SK-N-DZ (cell line): ENCODE data around the gene SLC9A5.

ENCODE experiments used
- DNase-seq: peaks from one replicate; pipeline ENCODE4 v3.0.0-alpha.2; 2015; ENCODE audit warnings: low spot score

SLC9A5 gene

DNA sequence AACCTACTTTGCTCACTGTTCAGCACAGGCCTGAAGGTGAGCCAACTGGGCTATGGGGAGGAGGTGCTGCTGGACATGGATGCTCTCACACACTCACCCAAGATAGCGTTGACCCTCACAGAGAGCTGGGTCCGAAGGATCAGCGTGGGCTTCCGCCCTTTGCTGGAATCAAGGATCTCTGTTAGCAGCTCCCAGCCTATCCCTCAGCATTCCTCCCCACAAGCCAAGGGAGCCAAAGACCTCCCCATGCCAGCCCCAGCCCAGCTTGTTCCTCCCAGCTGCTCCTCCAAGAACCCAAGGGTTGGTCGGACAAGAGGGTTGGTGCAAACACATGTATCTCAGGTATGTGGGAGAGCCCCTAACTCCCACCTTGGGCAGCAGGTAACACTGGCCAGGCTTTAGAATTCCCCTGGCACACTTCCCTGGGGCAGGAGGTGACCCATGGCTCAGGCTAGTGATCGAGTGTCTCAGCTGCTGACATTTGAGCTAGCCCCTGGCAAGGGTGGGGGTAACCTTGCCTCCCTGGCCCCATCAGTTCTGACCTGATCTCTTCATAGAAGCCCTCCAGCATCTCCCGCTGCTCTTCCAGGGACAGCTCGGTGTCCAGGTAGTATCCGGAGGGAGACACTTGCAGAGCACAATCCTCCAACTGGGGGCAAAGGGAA is 9.8 kb upstream of the SLC9A5 start:
- DNase-seq: no peak

DNA sequence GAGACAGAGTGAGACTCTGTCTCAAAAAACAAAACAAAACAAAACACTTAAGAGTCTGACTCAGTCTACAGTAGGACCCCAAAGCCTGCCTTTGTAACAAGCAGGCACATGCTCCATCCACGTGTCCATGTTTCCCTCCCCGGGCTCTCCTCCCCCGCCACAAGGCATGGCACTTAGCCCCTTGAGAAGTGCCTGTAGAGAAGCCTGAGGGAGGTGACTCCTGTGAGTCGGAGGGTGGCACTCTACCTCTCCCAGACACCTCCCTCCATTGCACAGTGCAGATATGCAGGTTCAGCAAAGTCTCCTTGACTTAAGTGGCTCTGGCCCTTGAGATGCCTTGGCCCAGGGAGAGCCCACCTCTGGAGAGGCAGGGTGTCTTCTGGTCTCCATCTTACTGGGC is 8.3 kb upstream of the SLC9A5 start:
- DNase-seq: no peak

DNA sequence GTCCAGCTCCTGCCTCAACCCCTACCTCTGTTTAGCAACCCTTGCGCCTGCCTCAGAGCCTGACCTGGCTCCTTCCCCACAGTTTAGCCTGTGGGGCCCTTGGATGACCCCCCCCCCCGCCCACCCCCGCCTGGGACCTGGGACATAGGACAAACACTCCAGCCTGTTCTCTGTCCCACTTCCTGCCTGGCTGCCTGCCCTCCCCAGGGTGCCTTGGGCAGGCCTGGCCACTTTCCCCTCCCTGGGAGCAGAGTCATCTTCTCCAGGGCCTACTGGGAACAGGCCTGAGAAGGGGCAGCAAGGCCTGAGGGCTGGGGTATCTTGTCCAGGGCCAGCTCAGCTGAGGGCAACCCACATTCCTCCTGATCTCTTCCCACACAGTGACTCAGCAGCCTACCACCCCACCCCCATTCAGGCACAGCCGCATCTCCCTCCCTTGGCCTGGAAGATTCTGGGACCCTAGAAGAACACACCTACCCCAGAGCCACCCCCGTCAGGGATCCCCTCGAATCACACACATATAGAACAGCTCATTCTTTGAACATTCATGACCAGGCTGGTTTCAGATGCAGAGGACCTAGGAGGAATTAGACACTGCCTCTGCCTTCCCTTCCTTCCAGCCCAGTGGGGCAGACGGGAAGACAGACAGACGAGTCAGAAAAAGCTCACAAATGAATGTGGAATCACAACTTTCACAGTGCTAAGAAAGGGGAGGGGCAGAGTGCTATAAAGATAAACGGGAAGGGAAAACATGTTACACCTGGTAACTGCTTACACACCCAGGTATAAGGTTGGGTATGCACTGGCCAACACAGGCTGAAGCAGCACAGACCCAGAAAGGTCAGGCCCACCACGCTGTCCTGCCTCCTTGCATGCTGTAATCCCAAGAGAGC is 7.5 kb upstream of the SLC9A5 start:
- no peak for DNase-seq

DNA sequence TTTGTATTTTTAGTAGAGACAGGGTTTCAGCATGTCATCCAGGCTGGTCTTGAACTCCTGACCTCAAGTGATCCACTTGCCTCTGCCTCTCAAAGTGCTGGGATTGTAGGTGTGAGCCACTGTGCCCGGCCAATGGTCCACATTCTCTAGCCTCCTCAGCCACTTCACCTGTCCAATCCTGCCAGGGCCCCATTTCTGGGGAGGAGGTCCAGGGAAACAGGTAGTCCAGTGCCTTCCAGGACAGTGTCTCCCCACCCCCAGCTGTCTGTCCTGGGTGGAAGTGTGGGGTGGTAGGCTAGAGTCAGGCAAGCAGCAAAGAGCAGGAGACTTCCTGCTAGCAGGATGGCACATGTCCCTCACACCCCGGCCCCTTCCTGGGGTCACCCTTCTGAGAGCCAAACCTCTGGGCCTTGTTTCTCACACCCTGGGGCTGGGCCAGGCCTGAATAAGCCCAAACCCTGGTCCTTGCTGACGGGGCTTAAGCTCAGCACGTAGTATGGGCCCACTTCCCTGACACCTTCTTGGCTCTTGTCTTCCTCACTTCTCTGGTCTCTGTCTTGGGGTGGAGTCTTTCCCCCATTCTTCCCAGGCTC is 6.5 kb upstream of the SLC9A5 start:
- DNase-seq: no peak

DNA sequence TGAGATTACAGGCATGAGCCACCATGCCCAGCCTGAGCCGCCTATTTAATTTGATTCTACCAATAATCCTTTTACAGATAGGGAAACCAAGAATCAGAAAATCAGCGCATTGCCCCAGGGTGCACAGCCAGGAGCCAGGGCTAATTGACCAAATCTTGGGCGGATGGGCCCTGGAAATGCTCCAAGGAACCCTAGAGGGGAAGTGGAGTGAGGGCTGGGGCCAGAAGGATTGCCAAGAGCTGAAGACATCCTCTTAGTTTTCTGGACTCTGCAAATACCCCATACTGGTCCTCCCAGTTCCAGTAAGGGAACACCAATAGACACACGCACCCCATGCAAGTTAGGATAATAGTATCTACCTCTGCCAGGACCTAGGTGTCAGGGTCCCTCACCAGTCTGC is 5.3 kb upstream of the SLC9A5 start:
- no peak for DNase-seq

DNA sequence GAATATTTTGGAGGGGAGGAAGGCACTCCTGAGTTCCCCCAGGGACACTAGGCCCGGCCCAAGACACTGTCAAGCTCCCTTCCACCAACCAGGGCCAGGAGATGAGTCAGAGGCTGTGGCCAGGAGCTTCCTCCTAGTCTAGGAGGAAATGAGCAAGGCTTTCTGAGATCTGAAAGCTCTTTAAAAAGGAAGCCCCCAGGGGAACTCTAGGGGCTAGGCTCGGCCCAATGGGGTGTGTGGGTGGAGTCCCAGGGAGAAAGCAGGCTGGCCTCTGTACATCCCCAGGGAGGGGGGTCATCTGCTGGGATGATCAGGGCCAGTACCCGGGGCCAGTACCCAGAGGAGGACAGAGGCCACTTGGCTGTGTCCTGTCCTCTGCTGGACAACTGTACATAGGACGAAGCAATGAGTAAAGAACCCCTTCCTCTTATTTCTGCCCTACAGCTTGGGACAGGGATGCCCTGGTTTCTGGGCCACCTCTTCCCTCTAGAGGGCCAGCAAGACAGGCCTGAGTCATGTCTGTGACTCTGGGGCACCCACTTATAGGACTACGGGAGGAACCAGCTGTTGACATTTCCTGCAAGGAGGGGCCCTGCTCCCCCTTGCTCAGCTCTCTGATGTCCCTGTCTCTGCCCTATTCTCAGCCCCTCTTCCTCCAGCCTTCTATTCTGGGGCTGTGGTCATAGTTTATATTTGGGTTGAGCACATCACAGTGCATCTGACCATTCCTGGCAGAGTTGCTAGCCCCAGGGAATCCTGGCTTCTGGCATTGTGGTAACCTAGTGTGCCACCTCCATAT is 4.2 kb upstream of the SLC9A5 start:
- DNase-seq: no peak

DNA sequence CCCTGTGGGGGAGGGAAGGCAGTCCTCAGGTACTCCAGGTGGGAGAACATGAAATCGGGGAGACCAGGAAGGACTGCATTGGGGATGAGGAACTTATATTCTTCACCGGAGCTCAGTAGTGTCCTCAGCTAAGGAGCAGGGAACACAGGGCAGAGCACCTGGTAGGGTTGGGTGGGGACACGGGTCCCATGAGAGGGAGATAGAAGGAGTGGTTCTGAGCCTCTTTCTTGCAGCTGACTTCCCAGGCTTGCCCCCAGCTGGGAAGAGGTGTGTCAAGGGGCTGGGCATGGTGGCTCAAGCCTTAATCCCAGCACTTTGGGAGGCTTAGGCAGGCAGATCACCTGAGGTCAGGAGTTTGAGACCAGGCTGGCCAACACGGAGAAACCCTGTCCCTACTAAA is 3.6 kb upstream of the SLC9A5 start:
- DNase-seq: no peak

DNA sequence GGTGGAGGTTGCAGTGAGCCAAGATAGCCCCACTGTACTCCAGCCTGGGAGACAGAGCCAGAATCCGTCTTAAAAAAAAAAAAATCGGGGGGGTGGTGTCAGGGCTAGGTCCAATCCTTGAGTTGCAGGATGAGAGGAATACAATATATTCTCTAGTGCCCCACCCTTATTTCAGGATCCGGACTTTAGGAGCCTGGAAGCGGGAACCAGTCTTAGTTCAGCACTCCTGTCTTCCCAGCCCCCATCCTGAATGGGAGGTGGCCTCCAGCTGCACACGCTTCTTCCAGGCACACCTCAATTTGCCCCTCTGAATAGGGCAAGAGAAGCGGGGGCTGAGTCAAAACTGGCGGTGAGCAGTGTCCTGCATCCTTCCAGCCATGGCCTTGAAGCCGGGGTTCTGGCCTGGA is 3.1 kb upstream of the SLC9A5 start:
- DNase-seq: no peak

DNA sequence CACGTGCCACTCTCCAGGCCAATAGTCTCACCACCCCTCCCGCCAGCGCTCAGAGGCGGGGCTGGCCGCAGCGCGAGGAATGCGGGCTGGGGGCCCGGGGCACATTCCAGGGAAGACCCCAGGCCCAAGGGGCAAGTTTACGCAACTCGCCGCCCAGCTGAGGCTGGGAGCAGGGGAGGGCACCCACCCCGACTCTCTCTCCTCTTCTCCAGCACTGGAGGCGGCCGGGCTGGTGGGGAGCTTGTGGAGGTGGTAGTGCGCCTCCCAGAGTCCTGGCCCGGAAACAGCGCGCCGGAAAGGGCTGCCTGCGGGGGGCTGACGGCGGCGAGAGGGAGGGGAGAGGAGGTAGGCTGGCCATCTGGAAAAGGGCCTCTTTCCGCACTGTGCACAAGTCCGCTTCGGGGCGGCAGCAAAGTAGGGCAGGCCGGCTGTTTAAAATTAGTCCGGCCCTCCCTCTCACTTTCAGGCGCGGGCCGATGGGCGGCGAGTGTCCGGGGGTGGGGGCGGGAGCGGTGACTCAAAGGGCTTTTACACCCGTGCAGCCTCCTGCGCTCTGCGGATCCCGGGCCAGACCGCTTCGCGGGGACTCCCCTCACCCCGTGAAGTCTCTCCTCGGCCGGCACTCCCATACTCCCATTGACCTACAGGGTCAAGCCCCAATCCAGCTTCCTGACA is 2.6 kb upstream of the SLC9A5 start:
- peak; percentile 83 for DNase-seq

DNA sequence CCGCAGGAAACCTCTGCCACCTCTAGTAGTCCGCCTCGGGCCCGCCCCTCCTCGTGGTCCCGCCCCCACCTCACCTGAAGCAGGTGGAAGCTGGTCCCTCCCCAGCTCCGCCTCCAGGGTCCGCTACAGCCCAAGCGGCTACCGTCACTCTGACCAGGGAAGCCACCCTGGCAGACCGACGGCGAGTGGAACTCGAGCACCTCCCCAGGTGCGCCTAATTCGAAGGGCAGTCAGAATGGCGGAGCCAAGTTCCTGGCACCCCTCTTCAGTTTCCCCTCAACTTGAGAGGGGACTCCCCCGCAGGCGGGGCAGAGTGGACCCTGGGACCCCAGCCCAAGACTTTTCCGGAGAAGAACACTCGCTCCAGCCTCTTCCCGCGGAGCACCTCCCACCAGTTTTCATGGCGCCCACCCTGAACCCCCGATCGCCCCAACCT is 2.0 kb upstream of the SLC9A5 start:
- peak; percentile 40 for DNase-seq

DNA sequence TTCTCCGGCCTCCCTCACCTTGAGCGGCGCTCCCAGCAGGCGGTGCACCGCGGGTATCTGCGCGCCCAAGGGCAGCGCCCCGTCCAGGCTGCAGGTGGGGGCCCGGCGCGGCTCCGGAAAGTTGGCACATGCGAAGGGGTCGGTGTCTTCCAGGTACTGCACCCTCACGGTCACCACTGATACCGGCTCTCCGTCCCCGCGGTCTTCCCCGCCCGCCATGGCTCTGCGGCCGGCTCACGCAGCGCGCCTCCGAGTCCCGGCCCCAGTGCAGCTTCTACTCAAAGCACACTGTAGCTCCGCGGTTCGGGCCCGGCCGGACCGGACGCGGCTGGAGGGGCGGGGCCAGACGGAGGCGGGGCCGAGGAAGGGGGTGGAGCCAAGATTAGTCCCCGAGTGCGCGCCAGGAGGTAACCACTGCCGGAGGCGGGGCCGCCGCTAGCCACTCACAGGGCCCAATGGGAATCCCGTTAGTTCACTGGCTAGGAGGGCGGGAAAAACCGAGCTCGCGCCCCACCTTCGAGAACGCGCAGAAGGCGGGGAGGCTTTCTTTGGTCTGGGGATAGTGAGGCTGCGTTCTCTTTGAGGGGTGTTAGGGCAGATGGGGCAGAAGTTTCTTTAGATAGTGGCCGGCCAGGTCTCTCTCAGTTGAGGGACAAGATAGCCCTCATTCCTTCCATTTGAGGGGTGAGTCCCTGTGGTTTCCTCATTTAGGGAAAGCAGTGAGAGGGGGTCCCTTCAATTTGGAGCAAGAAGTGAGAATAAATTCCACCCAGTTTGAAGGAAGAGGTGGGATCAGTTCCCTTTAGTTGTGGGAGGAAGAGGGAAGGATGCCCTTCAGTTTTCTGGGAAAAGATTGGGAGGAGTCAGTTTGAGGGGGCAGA is 1.3 kb upstream of the SLC9A5 start, which contains the start of gene FHOD1:
FHOD1 (minus strand) TSS at position 290 of the 881 bp plus-strand sequence; CDS start at position 219, 71 bp downstream.
- peak; percentile 94 for DNase-seq

DNA sequence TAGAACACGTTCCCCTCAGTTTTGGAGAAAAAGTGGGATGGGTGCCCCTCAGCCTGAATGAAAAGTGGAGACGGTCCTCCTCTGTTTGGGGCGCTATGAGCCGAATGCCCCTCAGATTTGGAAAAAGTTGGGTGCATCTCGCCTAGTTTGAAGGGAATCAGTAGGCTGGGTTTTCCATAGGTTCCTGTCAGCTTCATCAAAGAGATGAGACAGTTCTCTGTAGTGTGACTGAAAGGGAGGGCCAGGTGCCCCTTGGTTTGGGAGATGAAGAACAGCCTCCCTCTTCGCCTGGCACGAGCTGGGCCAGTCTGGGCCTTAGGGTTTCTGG is 742 bp upstream of the SLC9A5 start:
- DNase-seq: no peak

DNA sequence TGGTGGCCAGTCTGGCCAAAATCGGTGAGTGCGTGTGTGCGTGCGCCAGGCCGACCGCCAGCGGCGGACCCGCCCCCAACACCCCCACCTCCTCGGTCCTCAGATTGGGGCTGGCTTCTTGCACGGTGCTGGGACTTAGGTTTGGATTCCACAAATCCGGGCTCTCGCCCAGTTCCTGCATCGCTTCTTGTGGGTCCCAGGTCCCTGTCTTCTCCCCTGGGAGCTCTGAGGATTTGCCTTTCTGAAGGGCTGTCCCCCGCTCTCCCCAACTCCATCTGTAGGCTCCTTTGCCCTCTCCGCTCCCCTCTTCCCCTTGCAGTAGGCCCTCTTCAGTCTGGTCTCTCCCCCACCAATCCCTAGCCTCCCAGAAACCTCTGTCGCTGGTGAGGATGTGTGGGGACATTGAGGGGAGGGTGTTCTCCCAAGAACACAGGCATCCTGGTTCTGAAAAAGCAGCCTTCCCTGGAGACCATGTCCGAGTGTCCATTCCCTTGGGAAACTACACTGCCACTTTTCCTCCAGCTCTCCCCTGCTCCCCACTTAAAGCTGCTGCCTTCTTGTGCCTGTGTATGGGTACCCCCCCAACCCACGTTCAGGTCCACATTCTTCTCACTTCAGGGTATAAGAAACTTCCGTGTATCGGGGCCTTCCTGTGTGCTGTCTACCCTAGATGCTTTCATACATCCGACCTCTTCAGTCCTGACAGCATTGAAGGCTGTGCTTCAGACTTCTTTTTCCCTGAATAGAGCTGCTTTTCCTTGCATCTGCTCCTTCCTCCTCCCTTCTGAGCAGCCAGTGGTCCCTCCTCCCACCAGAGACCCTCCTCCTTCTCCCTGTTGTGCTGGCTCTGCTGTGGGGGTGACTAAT is 632 bp downstream of the SLC9A5 start:
- DNase-seq: peak; percentile 42

DNA sequence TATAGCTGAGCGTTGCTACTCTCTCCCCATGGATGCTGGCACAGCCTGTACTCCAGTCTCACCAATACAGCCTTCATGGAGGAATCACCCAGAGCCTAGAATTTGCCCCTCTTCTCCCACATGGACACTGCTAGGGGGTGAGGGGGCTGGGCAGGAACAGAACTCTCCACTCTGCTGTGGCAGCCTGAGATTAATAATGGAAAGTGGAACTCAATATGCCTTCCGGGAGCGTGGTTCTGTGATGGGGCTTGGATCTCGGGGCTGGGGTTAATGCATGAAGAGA is 1.2 kb downstream of the SLC9A5 start:
- no peak for DNase-seq

DNA sequence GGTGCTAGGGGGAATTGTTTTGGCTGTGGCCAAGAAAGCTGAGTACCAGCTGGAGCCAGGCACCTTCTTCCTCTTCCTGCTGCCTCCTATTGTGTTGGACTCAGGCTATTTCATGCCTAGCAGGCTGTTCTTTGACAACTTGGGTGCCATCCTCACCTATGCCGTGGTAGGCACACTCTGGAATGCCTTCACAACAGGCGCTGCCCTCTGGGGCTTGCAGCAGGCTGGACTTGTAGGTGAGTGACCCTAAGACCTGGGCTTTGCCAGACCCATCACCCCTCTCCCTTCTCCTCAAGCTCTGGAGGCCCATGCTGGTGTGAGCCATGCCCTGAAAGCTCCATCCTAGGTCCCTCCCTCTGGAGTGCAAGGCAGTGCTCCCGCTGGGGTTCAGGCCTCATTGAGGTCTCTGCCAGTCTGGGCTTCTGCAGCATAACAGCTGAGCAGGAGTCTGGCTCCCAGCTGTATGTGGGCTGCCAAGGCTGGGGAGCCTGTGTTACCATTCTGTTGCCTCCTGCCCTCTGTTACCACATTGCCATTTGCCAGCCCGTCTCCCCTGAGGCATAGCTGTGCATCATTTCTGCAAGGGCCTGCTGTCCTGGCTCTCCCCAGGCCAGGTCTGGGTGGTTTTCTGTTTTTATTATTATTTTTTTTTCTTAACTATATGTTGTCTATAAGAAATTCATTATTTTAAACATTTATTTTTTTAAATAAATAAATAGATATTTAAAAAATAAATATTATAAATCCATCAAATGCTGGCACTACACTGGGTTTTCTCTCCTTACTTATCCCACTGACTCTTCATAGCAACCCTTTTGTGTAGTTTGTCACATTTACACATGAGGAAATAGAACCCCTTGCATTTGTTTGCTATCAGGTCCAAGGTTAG is 4.1 kb downstream of the SLC9A5 start:
- no peak for DNase-seq

DNA sequence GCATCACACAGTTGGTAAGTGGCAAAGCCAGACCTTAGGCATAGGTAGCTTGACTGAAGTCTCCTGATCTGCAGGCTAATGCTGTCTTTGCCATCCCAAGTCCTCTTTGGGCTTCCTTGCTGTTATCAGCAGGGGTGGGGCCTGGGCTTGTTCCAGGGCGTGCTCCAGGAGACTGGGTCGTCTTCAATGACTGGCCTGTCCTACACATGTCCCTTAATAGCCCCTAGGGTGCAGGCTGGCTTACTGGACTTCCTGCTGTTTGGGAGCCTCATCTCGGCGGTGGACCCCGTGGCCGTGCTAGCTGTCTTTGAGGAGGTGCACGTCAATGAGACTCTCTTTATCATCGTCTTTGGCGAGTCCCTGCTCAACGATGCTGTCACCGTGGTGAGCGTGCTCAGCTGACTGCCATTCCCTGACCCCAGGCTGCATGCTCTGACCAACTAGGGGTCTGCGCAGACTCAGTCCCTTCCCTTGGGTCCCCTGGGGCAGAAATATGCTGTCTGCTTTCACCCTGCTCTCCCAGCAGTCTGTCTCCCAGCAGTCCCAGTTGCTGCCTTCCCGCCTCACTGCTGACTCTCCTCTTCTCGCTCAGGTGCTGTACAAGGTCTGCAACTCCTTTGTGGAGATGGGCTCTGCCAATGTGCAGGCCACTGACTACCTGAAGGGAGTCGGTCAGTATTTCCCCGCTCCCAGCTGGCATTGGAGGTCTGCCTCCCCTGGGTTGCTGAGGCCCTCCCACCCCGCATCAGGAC is 6.2 kb downstream of the SLC9A5 start:
- no peak for DNase-seq

DNA sequence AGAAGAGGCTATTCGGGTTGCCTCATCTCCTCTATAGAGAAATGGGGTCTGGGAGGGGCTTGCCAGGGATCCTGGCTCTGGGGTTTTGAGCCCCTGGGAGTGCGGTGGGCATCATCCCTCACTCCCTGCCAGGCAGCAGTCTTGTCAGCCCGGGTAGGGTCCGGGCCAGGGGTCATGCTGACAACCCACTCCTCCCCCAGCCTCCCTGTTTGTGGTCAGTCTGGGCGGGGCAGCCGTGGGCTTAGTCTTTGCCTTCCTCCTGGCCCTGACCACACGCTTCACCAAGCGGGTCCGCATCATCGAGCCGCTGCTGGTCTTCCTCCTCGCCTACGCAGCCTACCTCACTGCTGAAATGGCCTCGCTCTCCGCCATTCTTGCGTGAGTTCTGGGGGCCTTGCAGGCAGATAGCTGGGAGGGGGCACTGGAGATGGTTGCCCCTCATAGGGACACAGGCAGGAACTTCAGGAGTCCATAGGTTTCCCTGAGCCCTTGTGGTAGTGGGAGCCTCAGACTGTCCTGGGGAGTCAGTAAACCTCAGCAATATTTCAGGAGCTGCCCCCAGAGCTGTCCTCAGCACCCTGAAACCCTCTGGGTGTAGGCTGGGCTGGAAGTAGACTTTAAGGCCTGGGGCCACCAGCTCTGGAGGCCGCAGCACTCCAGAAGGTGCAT is 6.9 kb downstream of the SLC9A5 start:
- no peak for DNase-seq
